Activated CD8-positive, alpha-beta T cell treated with anti-CD3 and anti-CD28 coated beads for 36 hours (primary cell): Measurements from ENCODE around the gene TNFAIP1. TPM values are rescaled to one million over a fixed set of nuclear protein-coding genes. Genes with fewer than 3 reads are reported as not detected.

Experiments used
- ATAC-seq: fragments of 200-7000 bp; cut with Tn5 transposase; one replicate; pipeline ENCODE4 v1.10.0; 2021; ENCODE audit warnings: mild to moderate bottlenecking, moderate library complexity
- CTCF ChIA-PET: fragments of 350-600 bp; sonication (Branson Sonifier 250); formaldehyde crosslinking; loops from one replicate; lab custom pipeline; 2021; ENCODE audit warnings: antibody characterized with exemption; lab: Charles Lee
- POLR2A ChIA-PET: fragments of 350-600 bp; sonication (Branson Sonifier 250); formaldehyde crosslinking; loops from one replicate; lab custom pipeline; 2021; ENCODE audit warnings: antibody characterized with exemption; lab: Charles Lee
- DNase-seq: peaks from one replicate; pipeline ENCODE4 v3.0.0-alpha.2; 2020
- H3K27ac Mint-ChIP-seq: one replicate; pipeline ENCODE4 v1.8.0; 2021; ENCODE audit warnings: mild to moderate bottlenecking, mixed read lengths
- H3K27me3 Mint-ChIP-seq: one replicate; pipeline ENCODE4 v1.8.0; 2021; ENCODE audit warnings: mixed read lengths
- H3K36me3 Mint-ChIP-seq: one replicate; pipeline ENCODE4 v1.8.0; 2021; ENCODE audit warnings: low read depth, mixed read lengths
- H3K4me1 Mint-ChIP-seq: one replicate; pipeline ENCODE4 v1.8.0; 2021; ENCODE audit warnings: low read depth, mixed read lengths
- H3K4me3 Mint-ChIP-seq: one replicate; pipeline ENCODE4 v1.8.0; 2021; ENCODE audit warnings: mild to moderate bottlenecking, moderate library complexity, mixed read lengths
- H3K9me3 Mint-ChIP-seq: one replicate; pipeline ENCODE4 v1.8.0; 2021; ENCODE audit warnings: mixed read lengths
- intact Hi-C: fragments of 100-400 bp; cut with micrococcal nuclease; formaldehyde crosslinking; loops from one replicate; pipeline ENCODE4 v1.10.0; 2022
- total RNA-seq, 2 experiments: library from RNA; stranded (reverse); gene quantifications; one replicate each; pipeline ENCODE4 v1.2.3, GENCODE V29; 2021
- TF ChIP-seq, protein P1 (sequence below): fragments of 200-600 bp; IDR thresholded peaks from one replicate; pipeline ENCODE4 v1.8.0; 2022; ENCODE audit warnings: antibody characterized with exemption, mild to moderate bottlenecking

Gene TNFAIP1
- total RNA-seq, 2 experiments from 2014 or later, result 19.5 to 20.9 TPM

- H3K36me3 Mint-ChIP-seq, result peaks cover 28% of the 10 kb centered on the region
- CTCF ChIA-PET, result interaction anchor here (1.1 to 1.8 kb wide), 5 partner anchors 28 to 164 kb away, joined by 3 to 9 read pairs (median 6); partner anchors contain the start of gene POLDIP2
- DNase-seq, result peak; percentile 47
- H3K4me3 Mint-ChIP-seq, result peak overlapping the region; percentile 84
- H3K9me3 Mint-ChIP-seq, result no peaks in the 10 kb centered on the region
- H3K4me1 Mint-ChIP-seq, result peaks cover 20% of the 10 kb centered on the region
- H3K27ac Mint-ChIP-seq, result peak overlapping the region; percentile 48
- TF ChIP-seq, protein P1, sequence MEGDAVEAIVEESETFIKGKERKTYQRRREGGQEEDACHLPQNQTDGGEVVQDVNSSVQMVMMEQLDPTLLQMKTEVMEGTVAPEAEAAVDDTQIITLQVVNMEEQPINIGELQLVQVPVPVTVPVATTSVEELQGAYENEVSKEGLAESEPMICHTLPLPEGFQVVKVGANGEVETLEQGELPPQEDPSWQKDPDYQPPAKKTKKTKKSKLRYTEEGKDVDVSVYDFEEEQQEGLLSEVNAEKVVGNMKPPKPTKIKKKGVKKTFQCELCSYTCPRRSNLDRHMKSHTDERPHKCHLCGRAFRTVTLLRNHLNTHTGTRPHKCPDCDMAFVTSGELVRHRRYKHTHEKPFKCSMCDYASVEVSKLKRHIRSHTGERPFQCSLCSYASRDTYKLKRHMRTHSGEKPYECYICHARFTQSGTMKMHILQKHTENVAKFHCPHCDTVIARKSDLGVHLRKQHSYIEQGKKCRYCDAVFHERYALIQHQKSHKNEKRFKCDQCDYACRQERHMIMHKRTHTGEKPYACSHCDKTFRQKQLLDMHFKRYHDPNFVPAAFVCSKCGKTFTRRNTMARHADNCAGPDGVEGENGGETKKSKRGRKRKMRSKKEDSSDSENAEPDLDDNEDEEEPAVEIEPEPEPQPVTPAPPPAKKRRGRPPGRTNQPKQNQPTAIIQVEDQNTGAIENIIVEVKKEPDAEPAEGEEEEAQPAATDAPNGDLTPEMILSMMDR, result no peak
- intact Hi-C loops, result no loop called here
- no peak for ATAC-seq
- POLR2A ChIA-PET, result interaction anchor here (1.2 to 3.5 kb wide), 7 partner anchors 12 to 293 kb away, joined by 3 to 22 read pairs (median 8); partner anchors contain the start of genes POLDIP2, SARM1 and SEBOX
- H3K27me3 Mint-ChIP-seq, result peaks cover 2% of the 10 kb centered on the region
These were observed 49.8 kb downstream of the TNFAIP1 start for GRCh38 chr17:28385406-28385805.

- ATAC-seq, result no peak
- Mint-ChIP-seq H3K4me1 (peaks cover 20% of the 10 kb centered on the region), H3K27ac (no peak overlapping the region), H3K36me3 (peaks cover 29% of the 10 kb centered on the region), H3K27me3 (peaks cover 2% of the 10 kb centered on the region), H3K4me3 (no peak overlapping the region), H3K9me3 (no peaks in the 10 kb centered on the region)
- TF ChIP-seq, protein P1, result no peak
- ChIA-PET CTCF (interaction anchor here (1.0 to 1.4 kb wide), 4 partner anchors 19 to 135 kb away, joined by 3 to 6 read pairs (median 4); no protein-coding TSS in a partner anchor), POLR2A (interaction anchor here (1.2 to 3.5 kb wide), 3 partner anchors 18 to 30 kb away, joined by 3 to 17 read pairs (median 15); partner anchors contain the start of gene POLDIP2)
- intact Hi-C loops, result no loop called here
- DNase-seq, result no peak
These were observed 50.8 kb downstream of the TNFAIP1 start for GRCh38 chr17:28386391-28386790.

DNA sequence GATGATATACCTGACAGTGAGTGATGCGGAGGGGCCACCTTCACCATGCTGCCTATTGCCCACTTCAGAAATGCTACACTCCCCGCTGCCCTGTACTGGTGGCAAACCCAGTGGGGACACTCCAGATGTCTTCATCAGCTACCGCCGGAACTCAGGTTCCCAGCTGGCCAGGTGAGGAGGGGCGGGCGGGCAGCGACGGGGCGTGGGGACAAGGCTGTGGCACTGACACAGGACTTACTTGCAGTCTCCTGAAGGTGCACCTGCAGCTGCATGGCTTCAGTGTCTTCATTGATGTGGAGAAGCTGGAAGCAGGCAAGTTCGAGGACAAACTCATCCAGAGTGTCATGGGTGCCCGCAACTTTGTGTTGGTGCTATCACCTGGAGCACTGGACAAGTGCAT, 52.5 kb downstream of the TNFAIP1 start:
- ATAC-seq (no peak), DNase-seq (no peak)
- intact Hi-C loops, result no loop called here
- Mint-ChIP-seq H3K9me3 (no peaks in the 10 kb centered on the region), H3K27ac (no peak overlapping the region), H3K4me1 (peaks cover 14% of the 10 kb centered on the region), H3K27me3 (no peaks in the 10 kb centered on the region), H3K4me3 (no peak overlapping the region), H3K36me3 (peaks cover 24% of the 10 kb centered on the region)
- POLR2A ChIA-PET, result interaction anchor here (1.1 to 1.5 kb wide), 2 partner anchors 16 to 30 kb away, joined by 3 to 6 read pairs; no protein-coding TSS in a partner anchor
- TF ChIP-seq, protein P1, result no peak
- CTCF ChIA-PET, result no interaction called here

- peaks cover 29% of the 10 kb centered on the region for H3K36me3 Mint-ChIP-seq
- H3K4me3 Mint-ChIP-seq, result no peak overlapping the region
- CTCF ChIA-PET, result no interaction called here
- ATAC-seq (no peak), DNase-seq (no peak)
- intact Hi-C loops, result no loop called here
- TF ChIP-seq, protein P1, result no peak
- no peaks in the 10 kb centered on the region for H3K27me3 Mint-ChIP-seq
- peaks cover 4% of the 10 kb centered on the region for H3K4me1 Mint-ChIP-seq
- POLR2A ChIA-PET, result no interaction called here
- H3K9me3 Mint-ChIP-seq, result no peaks in the 10 kb centered on the region
- H3K27ac Mint-ChIP-seq, result no peak overlapping the region
These were observed 54.6 kb downstream of the TNFAIP1 start for GRCh38 chr17:28390141-28390540.

- ChIA-PET POLR2A (no interaction called here), CTCF (interaction anchor here (1.4 kb wide), 1 partner anchor 9 kb away, joined by 5 read pairs; no protein-coding TSS in a partner anchor)
- no peaks in the 10 kb centered on the region for H3K9me3 Mint-ChIP-seq
- H3K27me3 Mint-ChIP-seq, result no peaks in the 10 kb centered on the region
- peaks cover 27% of the 10 kb centered on the region for H3K36me3 Mint-ChIP-seq
- ATAC-seq, result no peak
- TF ChIP-seq, protein P1, result no peak
- no peak overlapping the region for H3K4me3 Mint-ChIP-seq
- intact Hi-C loops, result no loop called here
- H3K4me1 Mint-ChIP-seq, result no peaks in the 10 kb centered on the region
- no peak overlapping the region for H3K27ac Mint-ChIP-seq
- DNase-seq, result no peak
These were observed 55.0 kb downstream of the TNFAIP1 start for GRCh38 chr17:28390563-28390962.
